ENCODE results near the gene BRF1.
"Not testable (repeated sequence)": the region's sequence is repeated elsewhere in the genome, so short reads cannot be mapped to it uniquely, and the experiment has no call there.

BRF1 gene

DNA sequence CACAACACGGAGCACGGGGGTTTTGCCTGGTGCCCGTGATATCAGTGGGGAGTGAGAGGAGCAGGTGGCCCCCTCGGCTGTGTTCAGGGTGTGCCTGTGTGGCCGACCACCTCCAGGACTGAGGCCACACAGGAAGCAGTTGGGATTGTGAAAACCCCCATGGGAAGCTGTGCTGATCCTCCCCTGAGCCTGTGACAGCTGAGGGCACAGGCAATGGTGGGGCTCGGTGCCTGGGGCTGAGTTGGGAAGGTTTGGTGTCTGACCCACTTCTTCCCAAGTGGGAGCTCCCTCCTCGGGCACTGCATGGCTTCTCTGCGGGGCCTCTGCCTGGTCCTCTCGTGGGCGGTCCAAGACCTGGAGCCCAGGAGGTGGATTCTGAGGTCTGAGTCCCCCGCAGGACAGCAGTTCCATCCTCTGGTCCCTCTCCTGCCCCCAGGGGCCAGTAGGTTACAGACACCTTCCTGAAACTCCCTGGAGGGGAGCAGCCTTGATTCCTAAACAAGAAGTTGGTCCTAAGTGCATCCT lies 31.6 kb upstream of the BRF1 start:
- DNase-seq: no peak

DNA sequence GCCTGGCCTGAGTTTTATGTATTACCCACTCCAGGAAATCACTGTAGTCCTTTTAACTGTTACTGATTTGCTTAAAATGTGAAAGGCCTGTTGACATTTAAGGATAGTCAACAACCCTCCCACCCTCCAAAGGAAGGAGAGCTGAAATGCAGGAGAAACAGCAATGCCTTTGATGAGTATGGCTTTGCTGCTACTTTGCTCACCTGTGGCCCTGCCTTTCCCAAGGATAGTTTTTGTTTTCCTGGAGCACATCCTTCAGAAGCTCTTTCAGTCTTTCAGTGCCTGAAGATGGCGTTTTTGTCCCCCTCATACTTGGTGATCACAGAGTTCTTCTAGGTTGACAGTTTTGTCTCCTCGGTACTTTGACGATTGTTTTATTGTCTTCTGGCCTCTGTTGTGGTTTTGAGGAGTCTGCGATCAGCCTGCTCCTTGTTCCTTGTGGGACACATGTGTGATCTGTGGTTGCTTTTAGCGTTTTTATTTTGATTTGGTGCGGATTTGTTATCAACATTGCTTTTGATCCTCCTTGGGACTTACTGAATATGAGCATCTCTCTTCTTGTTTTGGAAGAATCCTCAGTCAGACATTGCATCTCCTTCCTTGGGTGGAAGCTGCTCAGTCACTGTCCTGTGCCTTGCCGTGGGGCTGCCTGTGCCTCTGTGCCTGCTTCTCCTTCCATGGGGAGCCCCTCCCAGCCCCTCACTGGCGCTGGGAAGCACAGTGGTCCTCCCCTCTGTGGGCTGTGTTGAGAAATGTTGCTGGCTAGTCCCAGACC lies 31.0 kb upstream of the BRF1 start:
- no peak for DNase-seq

DNA sequence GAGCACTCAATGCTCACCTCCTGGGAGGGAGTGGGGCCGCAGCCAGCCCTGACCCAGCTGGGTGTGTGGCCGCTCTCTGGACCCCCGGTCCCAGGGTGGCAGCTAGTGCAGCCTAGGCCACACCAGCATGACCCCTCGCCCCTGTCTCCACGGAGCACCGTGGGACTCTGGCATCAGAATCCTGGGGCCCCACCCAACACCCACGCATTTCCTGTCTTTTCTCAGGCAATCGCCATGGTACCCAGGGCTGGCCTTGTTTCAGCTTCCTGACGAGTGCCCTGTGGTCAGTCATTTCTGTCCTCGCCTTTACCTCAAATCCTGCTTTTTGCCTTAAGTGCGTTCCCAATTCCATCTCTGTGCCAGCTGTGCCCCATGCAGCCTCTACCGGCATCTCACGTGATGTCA lies 29.7 kb upstream of the BRF1 start:
- DNase-seq: no peak

DNA sequence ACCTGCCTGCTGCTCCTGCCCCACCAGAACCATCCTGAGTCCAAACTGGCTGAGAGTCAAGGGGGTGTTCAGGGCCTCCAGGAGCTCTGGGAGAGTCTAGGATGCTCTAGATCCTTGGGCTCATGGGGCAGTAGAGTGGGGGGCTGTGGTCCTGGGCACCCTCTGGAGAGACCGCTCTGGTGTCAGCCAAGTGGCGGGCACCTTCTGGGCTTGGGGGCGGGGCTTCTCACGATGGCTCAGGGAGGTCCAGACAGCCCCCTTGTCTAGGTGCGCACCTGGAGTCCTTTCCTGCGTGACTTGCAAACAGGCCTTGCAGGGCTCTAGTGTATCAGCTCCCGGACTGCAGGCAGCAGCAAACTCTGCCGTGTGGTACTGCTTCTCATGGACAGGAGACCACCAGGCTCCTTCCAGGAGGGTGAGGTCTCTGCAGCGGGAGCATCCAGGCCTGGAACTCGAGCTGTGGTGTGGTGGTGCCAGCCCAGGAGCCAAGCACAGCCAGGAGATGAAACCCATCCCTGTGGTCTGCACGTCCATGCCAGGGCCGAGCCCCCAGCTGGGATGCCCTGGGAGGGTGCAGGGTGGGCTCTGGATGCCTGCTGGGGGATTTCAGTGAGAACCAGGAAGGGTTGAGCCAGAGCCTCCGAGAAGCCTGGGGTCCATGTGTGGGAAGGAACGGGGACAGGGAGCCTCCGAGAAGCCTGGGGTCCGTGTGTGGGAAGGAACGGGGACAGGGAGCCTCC lies 28.8 kb upstream of the BRF1 start:
- no peak for DNase-seq

DNA sequence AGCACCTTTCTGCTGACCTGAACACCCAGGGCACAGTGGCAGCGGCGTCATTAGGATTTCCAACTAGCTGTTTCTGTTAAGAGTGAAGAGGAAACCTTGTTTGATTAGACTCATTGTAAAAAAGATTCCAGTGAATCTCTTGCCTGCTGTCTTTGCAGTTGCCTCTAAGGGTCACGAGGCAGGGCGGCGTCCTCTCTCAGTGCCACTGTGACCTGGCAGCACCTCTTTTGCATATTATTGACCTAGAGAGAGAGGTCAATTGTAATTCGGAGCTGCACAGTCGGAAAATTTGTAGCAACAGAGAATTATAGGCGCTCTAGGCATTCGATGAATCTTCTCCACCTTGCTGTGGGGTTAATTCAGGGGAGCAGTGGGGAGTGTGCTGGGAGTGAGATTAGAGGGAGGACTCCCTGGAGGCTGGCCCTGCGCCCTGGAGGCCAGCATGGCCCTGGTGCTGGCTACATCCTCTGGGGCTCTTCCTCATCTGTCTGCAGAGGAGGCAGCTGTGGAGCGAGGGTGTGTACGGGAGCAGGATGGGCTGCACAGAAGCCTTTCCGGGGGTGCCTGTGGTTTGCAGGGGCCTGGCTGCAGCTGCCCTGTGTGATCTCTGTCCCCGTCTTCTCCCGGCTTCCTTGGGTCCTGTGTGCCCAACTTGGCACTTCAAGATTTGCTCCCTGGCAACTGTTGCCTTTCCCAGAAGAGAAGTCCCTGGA lies 28.0 kb upstream of the BRF1 start:
- DNase-seq: no peak

DNA sequence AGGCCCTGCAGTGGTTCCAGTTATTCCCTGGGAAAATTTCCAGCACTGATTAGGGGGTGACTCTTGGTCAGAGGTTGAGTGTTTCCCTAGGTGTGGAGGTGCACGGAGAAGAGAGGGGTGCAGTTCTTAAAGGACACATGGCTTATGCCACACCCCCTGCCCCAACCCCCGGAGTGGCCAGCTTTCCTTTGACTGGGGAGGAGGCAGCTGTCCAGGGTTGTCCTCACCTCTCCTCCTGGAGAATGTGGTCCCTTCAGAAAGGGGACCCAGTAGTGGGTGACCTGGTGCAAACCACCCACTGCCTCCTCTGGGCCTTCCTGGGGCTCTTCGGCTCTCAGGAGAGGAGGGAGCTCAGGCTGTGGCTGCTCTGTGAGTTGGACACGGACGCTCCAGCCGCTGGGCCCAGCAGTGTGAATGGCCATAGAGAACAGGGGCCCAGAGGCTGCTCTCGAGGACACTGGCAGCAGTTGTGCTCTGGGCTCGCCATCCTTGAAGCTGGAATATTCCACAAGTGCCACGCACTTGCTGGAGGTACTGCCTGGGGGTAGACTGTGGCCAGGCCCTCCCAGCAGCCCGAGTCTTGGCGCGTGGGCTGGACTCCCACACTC lies 27.4 kb upstream of the BRF1 start:
- no peak for DNase-seq

DNA sequence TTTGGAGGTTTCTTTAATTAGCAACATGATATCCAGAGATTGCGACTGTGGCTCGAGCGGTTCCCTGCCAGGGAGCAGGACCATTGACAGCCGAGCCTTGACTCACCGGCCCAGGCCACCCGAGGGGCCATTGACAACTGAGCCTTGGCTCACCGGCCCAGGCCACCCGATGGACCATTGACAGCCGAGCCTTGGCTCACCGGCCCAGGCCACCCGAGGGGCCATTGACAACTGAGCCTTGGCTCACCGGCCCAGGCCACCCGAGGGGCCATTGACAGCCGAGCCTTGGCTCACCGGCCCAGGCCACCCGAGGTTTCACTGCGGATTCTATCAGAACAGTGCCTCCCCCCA lies 26.9 kb upstream of the BRF1 start:
- DNase-seq: not testable (repeated sequence)

DNA sequence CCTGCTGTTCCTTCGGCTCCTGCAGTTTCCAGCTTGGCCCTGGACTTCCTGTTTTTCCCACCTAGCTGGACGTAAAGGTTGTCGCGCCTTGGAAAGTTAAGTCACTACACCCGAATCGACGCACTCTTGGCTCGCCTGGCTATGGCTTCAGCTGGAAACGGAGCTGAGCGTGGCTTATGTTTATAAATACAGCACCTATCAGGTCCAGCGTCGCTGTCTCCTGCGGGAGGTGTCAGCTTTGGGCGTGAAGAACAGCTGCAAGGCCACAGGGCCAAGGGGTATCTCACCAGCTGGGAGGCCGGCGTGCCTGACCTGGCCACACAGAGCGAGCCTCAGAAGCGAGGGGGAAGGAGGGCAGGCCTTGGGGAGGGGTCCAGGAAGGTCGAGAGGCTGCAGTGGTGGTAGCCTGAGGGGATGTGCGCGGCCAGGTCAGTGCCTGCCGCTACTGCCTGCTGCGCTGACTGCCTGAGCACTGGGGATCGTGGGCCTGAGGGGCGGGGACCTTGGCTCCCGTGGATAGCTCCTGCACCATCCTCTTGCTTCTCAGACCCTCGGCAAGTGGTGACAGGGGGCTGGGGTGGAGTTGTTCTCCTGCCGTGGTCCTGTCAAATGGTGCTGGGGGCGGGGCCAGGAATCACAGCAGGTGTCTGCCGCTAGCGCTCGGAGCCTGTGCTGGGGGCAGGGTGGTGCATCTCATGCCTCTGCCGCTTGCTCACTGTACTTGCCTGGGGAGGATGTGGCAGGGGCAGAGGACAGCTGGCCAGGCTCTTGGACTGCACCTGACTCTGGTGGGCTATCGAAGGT lies 26.3 kb upstream of the BRF1 start:
- no peak for DNase-seq

DNA sequence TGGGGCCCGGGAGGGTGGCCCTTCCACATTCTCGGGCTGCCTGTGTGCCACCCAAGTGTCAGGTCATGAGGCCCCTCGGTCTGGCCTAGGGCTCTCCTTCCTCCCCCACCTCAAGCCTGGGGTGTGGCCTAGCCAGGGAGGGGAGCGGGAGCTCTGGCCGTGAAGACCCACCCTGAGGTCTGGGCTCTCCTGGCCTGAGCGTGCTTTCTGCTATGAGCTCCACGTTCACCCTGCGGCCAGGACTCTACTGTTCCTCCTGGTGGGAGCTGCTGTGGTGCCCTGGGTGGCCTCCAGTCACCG lies 25.7 kb upstream of the BRF1 start:
- no peak for DNase-seq

DNA sequence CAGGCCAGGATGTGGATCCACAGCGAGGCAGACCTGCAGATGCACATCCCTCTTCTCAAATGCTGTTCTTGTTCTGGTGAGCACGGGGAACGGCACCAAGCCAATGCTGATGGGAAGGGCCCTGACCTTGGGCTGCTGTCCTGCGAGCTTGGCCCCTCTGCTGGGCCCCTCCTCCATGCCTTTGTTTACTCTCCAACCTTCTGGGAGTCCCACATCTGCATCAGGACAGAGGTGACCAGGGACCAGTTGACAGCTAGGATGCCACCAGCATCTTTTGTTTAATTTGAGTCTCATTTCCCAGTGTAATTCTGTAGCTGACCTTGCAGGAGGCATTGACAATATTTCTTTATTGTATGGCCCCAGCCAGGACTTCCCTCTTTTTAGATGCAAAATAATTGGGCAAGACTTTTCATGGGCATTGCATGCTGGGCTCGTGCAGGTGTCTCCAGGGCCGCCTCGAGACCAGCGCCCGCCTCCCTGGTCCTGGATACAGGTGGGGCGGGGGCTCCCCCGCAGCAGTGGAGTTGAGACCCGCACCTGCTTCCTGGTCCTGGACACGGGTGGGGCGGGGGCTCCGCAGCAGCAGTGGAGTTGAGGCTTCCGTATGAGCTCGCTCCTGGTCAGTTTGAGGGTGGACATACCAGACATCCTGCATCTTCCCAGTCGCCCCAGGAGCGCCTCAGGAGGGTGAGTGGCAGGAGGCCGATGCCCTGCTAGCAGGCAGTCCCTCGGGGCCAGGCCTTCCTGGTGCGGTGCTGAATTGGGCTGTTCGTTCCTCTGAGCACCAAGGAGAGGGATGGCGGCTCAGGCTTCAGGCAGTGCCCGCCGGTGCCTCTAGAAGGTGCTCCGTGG lies 25.1 kb upstream of the BRF1 start:
- no peak for DNase-seq

DNA sequence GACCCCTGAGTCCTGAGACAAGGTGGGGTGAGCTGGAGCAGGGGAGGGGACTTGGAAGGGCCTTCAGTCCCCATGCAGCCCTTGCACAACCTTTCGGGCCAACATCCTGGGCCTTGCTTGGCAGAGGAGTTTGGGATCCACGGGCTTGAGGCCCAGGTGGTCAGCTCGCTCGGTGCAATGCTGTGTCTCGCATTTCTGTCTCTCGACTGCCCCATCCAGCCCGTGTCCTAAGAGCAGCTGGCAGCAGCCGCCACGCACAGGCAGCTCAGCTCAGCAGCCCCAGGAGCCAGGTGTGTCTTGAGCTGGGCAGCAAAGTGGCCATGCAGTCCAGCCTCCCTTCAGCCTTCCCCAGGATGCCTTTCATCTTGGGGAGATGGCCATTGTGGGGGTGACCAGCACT lies 24.5 kb upstream of the BRF1 start:
- no peak for DNase-seq

DNA sequence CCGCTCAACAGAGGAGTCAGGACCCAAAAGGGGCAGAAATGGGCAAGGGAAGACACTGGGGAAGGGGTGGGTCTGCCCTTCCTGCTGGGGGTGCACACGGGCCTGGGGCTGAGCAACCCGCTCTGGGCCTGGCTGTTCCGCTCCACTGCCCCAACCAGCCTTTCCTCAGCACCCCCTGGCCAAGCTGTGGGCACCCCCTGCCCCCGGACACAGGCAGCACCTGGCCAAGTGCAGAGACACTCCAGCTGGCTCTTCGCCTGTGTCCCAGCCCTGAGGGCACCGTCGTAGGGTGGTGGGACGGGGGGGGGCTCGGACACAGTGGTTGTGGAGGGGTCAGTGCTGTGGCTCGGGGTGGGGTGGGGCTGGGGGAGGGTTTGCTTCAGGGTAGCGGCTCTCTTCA lies 24.1 kb upstream of the BRF1 start:
- no peak for DNase-seq

DNA sequence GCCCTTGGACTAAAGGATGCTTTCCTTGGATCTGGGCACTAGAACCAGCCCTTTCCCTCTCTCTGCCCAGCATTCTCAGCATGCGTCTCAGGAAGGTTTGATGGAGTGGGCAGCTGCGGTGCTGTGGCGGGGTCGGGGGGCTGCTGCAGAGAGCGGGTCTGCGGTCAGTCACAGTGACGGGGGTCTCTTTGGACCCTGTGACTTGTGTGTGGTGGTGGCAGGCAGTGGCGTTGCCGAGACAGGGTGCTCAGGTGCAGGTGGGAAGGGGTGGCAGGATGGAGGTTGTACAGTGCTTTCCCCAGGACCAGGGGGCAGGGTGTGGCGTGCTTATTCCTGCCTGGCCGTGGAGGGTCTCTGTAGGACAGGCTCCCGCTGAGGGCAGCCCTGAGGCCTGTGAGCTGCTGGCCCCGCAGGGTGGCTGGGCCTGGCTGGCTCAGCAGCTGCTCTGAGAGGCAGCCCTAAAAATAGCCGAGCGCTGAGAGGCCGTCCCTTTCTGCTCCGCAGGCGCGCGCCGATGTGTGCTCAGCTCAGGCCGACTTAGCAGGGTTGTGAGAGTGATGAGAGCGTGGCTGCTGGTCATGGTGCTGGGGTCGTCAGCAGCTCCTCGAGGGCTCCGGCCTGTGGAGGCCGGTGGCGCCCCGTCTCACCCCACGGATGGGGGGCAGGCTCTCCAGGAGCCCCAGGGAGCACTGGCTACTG lies 23.4 kb upstream of the BRF1 start:
- DNase-seq: no peak

DNA sequence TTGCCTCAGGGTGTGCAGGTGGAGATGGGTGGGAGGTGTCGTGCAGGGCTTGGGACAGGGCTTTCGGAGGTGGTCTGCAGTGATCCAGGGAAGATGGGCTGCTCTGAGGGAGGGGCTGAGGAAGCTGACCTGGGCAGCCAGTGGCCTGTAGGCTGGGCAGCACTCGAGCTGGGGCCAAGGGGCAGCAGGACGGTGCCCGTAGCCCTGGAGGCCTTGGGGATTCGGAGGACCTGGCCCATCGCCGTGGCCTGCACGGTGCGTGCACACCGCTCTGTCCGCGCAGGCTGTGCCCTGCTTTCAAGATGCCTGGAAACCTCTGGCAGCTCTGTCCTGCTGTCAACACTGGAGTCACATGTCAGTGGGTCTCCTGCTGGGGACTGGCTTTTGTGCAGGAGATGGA lies 22.9 kb upstream of the BRF1 start:
- DNase-seq: no peak

DNA sequence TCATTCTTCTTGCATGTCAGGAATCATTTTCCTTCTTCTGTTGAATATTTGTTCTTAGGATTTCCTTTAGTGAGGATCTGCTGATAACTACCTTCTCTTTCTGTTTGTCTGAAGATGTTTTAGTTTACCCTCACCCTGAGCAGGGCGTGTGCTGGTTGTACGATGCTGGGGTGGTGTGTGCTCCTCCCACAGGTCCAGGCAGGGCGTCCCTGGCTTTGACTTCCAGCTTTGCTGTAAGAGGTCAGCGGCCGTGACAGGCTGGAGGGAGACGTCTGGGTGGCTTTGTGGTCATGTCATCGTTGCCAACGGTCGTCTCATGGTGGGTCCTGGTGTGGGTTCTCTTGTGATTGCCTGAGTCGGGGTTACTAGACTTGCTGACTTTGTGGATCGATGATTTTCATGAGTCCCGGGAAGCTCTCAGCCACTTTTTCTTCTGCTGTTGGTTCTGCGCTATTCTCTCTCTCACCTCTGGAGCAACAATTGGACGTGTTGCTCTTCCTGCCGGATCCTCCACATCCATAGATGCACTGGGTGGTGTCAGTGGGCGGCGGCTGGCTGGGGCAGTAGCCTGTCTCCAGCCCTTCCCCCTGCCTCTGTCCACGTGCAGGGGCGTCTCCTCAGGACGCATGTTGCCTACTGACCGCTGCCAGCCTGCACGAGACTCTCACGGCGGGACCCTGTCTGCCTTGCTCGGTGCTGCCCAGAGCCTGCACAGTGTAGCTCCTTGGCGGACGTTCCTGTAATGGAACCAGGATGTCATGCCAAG lies 22.2 kb upstream of the BRF1 start:
- no peak for DNase-seq

DNA sequence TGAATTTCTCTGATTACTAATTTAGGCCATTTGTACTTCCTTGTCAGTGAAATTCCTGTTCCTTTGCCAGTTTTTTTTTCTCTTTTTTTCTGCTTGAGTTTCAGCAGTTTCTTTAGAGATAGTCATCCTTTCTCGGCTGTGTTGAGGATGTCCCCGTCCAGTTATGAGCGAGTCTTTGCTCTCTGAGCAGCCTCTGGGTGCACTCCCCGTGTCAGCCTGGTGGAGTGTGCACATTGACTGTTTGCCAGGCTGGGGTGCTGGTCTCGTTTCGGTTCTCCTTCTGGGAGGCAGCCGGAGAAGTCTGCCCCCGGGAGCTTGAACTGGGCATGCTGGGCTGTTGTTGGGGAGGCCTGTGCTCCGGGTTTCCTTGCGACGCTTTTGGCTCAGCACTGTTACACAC lies 16.7 kb upstream of the BRF1 start:
- no peak for DNase-seq

DNA sequence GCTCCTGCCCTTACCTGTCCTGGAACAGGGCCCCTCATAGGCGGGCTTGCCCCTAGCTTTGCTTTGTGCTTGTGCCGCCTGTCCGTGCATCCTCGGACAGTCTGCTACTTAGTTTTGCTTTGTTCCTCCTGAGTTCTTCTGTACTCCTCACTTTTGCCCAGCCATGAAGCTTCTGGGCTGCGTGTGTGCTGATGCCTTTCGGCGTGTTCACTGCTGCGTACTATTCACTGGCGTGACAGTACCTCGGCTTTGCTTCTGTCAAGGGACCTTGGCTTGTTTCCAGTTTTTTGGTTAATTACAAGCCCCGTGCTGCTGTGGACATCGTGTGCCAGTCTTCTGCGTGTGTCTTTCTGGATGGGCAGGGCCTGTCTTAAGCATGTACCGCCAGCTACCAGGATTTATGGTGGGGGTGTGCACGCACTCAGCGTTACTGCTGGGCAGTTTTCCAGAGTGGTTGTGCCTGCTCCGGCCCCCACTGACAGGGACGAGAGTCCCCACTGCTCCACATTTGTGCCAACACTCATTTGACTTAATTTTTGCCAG lies 16.2 kb upstream of the BRF1 start:
- DNase-seq: no peak

DNA sequence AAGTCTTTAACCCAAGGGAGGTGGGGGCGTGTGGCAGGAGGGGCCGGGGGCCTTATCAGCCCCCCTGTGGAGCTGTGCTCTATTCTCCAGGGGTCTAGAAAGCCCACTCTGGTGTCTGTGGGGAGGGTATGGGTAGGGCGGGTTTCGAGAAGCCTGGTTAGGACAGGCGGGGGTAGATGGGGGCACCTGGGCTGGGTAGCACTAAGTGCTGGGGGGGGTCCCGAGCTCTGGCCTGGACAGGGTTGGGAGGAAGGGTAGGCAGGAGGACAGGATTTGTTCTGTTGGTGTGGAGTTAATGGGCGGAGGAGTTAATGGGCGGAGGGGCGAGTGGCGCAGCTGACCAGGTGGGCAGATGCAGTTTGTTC lies 15.8 kb upstream of the BRF1 start:
- DNase-seq: no peak

DNA sequence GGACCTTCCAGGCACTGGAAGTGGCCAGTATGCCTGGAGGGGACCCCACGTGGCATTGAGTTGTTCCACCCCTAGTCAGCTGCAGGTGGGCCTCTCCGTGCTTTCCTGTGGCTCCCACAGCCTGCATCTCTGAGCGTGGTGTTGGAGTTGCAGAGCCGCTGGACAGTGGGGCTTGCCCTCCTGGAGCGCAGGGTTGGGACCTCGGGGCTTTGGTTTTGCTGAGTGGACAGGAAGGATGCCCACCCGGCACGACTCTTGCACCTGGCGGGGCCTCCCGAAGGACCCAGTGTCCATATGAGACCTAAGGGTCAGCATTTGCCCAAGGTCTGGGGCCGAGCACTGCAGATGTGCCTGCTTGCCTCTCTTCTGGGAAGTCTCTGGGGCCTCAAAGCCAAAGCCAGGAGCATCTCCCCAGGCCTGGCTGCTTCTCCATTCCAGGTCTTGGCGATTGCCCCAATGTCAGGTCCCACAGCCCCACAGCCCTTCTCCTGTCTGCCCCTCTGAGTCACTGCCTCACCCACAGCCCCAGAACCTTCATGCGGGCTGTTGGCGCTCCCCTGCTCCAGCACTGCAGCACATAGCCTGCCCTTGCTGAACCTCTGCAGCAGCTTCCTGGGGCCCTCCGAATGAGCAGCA lies 15.3 kb upstream of the BRF1 start:
- no peak for DNase-seq

All from NCI-H1417 treated with DMSO at 0.1 percent for 48 hours (cell line).